NCI-H2196 treated with DMSO at 0.1 percent for 48 hours (cell line): ENCODE results near the gene CD70.
"Not testable (repeated sequence)": the region's sequence is repeated elsewhere in the genome, so short reads cannot be mapped to it uniquely, and the experiment has no call there.

Source experiments
- DNase-seq: peaks from one replicate; lab custom pipeline; 2025; ENCODE audit not compliant: unreplicated experiment; lab: John Stamatoyannopoulos, UW

CD70 gene

DNA sequence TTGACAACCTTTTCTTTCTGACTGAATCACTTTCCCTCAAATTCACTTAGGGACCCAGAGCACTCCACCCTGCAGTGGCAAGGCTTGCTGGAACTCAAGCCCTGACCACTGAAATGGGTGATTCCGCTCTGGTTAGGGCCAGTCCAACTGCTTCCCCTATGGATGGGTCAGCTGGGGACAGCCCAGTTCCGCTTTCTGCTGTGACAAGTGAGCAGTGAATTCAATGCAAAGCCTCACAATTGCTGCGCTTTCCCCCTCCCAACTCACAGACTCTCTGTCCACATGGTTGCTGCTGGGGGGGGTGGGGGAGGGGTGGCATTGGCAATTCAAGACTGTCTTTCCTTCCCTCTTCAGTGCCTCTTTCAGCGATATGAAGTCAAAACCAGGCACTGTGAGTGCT, 18.7 kb downstream of the CD70 start:
- DNase-seq, result no peak

DNA sequence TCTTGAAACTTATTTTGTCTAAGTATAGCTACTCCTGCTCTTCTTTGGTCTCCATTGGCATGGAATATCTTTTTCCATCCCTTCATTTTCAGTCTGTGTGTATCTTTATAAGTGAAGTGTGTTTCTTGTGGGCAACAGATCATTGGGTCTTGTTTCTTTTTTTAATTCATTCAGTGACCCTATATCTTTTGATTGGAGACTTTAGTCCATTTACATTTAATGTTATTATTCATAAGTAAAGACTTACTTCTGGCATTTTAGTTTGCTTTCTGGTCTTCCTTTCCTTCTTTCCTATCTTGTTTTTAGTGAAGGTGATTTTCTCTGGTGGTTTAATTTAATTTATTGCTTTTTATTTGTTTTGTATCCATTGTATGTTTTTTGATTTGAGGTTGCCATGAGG, 19.8 kb downstream of the CD70 start:
- no peak for DNase-seq

DNA sequence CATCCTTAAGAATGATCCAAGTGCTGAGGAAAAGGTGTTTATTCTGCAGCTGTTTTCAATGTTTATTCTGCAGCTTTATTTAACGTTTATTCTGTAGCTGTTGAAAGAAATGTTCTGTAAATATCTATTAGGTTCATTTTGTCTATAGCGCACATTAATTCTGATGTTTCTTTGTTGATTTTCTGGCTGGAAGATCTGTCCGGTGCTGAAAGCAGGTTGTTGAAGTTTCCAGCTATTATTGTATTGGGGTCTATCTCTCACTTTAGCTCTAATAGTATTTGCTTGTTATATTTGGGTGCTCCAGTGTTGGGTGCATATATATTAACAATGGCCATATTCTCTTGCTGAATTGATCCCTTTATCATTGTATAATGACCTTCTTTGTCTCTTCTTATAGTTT, 20.2 kb downstream of the CD70 start:
- no peak for DNase-seq

DNA sequence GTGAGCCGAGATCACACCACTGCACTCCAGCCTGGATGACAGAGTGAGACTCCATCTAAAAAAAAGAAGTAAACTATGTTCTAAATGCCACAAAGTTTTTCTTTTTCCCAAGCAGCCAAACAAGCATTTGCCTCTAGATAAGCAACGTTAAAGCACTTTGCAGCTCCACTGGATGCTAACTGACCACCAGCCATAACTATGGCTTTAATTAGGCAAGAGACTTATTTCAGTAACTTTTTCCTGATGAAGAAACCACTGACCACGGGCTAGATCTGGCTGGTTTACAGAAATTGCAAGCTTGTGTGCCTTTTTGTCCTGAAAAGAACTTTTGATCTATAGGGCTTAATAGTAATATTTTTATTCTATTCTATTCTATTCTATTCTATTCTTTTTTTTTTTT, 22.1 kb downstream of the CD70 start:
- no peak for DNase-seq

DNA sequence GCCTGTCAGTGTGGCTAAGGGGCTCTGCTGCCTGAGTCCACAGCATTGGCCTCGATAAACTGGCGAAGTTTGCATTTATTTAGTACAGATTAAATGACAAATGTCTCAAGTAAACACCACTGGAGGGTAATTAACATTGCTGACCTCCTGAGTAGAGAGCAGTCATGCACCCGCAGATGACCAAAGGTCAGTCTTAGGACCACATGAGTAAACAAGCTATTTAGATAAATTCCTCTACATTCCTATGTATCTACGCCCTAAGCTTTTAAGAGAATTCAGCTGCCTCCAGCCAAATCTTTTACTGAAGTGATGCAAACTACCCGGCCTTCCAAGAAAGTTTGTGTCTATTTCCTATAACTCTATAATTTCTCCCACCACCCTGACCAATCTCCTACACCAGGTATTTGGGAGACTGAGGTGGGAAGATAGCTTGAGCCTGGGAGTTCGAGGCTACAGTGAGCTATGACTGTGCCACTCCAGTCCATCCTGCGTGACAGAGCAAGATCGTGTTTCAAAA, 22.9 kb downstream of the CD70 start:
- DNase-seq, result no peak

DNA sequence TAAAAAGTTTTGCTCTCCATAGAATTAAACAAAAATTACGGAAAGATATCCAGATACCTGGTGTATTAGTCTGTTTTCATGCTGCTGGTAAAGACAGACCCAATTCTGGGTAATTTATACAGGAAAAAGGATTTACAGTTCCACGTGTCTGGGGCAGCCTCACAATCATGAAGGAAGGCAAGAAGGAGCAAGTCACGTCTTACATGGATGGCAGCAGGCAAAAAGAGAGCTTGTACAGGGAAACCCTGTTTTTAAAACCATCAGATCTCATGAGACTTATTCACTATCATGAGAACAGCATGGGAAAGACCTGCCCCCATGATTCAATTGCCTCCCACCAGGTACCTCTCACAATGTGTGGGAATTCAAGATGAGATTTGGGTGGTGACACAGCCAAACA, 24.2 kb downstream of the CD70 start:
- DNase-seq, result not testable (repeated sequence)

DNA sequence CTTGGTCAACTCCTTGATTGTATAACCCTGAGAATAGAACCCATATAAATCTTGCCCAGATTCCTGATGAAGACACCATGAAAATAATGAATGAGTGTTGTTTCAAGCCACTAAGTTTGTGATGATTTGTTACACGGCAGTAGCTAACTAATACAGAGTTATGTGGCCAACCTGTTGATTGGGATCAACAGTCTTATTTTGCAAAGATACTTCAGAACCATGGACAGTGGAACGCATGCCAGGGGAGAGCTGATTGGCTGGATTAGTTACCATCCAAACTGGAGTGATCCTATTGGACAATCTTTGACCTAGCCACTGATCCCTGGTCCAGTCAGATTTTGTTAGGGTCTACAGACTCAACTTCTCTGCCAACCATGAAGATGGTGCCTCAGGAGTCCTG, 26.6 kb downstream of the CD70 start:
- no peak for DNase-seq

DNA sequence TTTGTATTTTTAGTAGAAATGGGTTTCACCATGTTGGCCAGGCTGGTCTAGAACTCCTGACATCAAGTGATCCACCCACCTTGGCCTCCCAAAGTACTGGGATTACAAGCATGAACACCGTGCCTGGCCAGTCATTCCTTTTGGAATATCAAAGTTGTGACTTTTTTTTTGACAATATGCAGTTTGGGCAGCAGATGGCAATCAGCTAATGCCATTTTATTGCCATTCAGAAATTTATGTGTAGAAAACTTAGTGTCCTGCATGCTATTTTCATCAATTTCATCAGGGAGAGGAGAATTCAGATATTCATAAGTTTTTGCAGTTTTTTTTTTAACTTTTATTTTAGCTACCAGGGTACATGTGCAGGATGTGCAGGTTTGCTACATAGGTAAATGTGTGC, 28.5 kb downstream of the CD70 start:
- not testable (repeated sequence) for DNase-seq

DNA sequence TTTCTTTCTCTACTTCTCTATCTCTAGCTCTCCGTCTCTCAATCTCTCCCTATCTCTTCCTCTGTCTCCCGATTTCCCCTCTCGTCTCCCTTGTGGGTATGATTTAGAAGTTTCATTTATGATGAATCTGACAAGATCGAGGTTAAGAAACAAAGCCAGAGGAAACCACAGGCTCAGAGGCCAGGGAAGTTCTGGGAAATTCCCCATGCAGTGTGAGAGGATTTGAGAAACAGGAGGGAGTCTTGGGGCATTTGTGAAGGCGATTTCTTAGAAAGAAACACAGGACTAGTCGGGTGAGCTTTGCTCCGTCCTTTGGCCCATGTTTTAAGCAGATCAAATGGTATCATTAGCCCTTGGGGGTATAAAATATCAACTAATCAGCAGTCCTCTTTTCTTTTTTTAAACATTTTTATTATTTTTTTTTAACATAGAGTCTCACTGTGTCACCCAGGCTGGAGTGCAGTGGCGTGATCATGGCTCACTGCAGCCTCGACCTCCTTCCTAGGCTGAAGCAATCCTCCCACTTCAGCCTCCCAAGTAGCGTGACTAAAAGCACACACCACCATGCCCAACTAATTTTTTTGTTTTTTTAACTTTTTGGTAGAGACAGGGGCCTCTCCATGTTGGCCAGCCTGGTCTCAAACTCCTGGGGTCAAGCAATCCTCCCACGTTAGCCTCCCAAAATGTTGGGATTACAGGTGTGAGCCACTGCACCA, 34.3 kb downstream of the CD70 start:
- no peak for DNase-seq

DNA sequence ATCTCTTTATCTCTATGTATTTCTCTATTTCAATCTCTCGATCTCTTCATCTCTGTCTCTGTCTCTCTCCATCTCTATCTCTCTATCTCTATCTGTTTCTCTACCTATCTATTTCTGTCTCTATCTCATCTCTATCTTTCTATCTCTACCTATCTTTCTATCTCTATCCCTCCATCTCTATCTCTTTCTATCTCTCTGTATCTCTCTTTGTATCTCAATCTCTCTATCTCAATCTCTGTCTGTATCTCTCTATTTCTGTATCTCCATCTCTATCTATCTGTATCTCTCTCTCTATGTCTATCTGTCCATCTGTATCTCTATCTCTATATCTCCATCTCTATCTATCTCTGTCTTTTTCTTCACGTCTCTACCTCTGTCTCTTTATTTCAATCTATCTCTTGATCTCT, 34.9 kb downstream of the CD70 start:
- no peak for DNase-seq

DNA sequence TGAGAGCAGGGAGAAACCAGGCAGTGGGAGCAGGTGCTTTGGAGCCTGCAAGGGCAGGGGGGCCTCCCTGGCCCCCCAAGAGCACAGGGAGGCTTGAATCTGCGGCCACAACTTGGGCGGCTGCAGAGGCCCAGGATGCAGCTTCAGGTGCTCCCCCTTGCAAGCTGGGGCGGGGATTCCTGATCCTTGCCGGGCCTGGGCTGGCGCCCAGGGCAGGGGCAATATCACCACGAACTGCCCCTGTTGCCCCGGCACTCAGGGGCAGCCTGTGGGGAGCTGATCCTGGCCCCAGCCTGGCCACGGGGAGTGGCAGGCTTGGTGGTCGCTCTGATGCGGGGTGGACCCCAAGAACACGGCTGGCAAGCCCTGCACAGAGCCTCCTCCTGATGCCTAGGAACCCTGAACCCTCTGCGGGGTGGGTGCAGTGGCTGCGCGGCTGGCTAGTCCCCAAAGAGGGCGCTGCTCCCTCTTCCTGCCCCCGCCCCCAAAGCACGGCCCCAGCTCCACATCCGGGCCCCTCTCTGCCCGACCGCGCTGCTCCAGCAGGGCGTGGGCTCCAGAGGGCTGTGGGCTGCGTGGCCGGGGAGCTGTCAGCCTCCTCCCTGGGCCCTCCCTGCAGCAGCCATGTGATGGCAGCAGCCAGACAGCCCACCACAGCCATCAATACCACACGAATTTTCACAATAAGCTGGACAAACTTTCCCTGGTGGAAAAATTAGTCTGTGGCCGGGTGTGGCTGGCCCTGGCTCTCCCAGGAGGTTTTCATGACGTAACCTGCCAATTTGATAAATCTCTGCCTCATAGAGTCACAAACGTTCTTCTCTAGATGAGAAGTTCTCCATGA, 39.1 kb downstream of the CD70 start:
- no peak for DNase-seq

DNA sequence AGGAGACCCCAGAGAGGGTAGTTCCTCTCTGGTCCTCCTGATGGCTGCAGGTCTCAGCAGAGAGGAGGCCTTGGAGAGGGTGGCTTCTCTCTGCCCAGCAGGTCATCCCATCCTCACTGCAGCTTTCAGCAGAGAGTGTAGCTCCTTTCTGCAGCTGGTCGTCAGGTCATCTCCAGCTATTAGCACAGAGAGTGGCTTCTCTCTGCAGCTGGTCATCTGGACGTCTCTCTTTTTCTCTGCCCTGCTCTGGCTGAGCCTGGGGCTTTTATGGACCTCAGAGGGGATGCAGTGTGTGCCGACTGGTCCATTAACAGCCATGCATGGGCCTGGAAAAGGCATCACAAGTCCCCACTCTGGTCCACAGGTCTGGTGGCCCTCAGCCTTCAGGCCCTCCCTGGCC, 39.9 kb downstream of the CD70 start:
- DNase-seq, result no peak

DNA sequence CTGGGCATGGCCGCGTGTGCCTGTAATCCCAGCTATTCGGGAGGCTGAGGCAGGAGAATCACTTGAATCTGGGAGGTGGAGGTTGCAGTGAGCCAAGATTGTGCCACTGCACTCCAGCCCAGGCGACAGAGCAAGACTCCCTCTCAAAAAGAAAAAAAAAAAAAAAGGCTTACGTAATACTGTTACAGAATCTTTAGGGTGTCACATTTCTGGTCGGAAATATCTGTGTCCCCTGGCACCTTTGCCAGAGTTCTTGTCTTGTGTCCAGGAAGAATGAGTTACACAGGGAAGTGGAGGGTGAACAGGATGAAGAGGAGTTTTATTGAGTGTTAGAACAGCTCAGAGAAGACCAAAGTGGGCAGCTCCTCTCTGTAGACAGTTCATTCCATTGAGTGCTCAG, 40.3 kb downstream of the CD70 start:
- not testable (repeated sequence) for DNase-seq

DNA sequence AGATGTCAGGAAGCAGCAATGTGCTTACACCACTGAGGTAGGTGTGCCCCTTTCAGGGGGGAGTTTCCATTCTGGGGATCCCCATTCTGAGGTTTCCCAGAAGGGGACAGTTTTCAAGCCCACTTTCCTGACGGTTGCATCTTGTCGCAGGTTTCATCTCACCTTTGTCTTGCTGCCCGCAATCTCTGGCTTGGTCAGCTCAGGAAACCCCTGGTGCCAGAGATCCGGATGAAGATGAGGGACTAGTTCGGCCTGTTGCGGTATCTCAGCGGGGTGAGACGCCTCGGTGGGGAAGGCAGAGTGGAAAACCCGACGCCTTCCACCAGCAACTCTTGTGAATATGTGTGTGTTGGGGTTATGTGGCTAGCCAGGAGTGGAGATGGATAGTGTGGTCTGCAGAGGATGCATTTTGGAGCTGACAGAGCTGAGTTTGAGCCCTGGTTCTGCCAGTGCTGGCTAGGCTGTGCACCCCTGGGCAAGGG, 47.0 kb downstream of the CD70 start:
- DNase-seq, result no peak

DNA sequence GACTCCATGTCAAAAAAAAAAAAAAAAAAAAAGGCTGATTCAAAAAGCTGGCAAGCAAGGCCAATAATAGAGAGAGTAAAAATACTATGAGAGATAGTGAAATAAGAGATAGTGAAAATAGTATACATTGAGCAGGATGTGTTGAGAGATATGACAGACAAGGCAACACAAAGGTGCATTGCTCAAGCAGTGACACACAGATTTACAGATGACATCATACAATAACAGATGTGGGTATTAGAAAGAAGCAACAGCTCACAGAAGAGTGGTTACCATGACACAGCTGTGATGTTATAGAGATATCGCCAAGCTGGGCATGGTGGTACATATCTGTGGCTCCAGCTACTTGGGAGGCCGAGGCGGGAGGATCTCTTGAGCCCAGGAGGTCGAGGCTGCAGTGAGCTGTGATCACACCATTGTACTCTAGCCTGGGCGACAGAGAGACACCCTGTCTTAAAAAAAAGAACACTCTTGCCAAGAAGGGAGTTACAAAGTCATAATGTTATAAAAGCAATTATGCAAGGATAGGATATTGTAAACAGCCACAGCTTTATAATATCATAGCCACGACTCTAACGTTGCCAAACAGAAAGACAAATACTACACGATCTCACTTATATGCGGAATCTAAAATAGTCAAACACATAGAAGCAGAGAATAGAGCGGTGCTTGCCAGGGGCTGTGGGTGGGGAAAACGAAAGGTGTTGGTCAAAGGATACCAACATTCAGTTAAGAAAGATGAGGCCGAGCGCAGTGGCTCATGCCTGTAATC, 49.8 kb downstream of the CD70 start:
- DNase-seq, result no peak

DNA sequence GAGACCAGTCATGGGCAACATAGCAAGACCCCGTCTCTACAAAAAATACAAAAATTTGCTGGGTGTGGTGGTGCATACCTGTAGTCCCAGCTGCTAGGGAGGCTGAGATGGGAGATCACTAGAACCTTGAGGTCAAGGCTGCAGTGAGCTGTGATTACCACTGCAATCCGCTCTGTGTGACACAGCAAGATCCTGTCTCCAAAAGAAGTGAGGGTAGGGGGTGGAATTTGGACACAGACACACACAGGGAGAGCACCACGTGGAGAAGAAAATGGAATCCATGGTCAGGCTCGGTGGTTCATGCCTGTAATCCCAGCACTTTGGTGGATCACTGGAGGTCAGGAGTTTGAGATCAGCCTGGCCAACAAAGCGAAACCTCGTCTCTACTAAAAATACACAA, 51.4 kb downstream of the CD70 start:
- DNase-seq, result no peak
